IPS-18a (cell line): ENCODE data around the gene TEX36.
"Not testable (repeated sequence)": the region's sequence is repeated elsewhere in the genome, so short reads cannot be mapped to it uniquely, and the experiment has no call there.

ENCODE experiments used
- H3K27ac ChIP-seq: one replicate; pipeline ENCODE4 v1.5.1; 2013; ENCODE audit warnings: low read length
- H3K27me3 ChIP-seq: one replicate; pipeline ENCODE4 v1.6.1; 2013; ENCODE audit warnings: mild to moderate bottlenecking, low read length; ENCODE audit not compliant: control insufficient read depth, insufficient read depth
- H3K36me3 ChIP-seq: one replicate; pipeline ENCODE4 v1.6.1; 2013; ENCODE audit warnings: low read depth, low read length; ENCODE audit not compliant: control insufficient read depth
- H3K4me1 ChIP-seq: one replicate; pipeline ENCODE4 v1.6.1; 2013; ENCODE audit warnings: low read depth, low read length; ENCODE audit not compliant: control insufficient read depth
- H3K4me3 ChIP-seq: one replicate; pipeline ENCODE4 v1.5.1; 2013; ENCODE audit warnings: low read length
- H3K9ac ChIP-seq: one replicate; pipeline ENCODE4 v1.6.1; 2013; ENCODE audit warnings: mild to moderate bottlenecking, low read length, moderate library complexity
- H3K9me3 ChIP-seq: one replicate; pipeline ENCODE4 v1.6.1; 2013; ENCODE audit warnings: low read depth, low read length; ENCODE audit not compliant: control insufficient read depth

TEX36 gene

GRCh38 chr10:125689955-125690569 lies 7.1 kb upstream of the TEX36 start:
- Histone ChIP-seq H3K9ac (no peak overlapping the region), H3K36me3 (no peaks in the 10 kb centered on the region), H3K9me3 (no peaks in the 10 kb centered on the region), H3K4me3 (no peak overlapping the region), H3K4me1 (no peaks in the 10 kb centered on the region), H3K27ac (no peak overlapping the region), H3K27me3 (no peaks in the 10 kb centered on the region)

DNA sequence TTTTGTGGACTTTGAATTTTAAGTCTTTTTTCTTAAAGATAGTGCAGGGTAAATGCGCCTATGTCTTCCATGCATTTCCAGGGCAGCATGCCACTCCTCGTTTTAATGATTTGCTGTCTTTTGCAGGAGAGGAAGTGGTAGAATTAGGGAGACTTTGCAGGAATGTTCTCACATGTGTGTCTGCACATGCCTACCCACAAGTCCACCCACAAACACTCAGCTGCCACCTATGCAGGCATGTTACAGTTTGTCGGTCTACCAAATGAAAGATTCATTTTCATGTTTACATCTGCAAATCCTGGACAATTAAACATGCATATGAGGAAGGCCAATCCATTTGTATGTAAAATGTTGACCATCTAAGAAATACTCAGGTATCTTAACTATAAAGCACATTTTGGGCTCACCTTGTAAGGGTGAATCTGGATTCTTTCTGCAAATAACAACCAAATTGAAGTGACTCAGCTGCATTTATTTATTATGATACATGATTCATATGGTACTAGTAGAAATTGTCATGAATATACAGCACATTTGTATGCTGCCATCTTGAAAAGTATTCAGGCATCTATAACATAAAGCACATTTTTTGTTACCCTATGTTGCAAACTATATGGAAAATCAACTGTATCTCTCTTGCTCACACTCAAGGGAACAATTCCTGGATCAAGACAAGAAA lies 4.7 kb upstream of the TEX36 start:
- H3K9me3 ChIP-seq, result no peaks in the 10 kb centered on the region
- no peak overlapping the region for H3K9ac ChIP-seq
- no peak overlapping the region for H3K27ac ChIP-seq
- H3K4me1 ChIP-seq, result no peaks in the 10 kb centered on the region
- no peaks in the 10 kb centered on the region for H3K36me3 ChIP-seq
- H3K27me3 ChIP-seq, result no peaks in the 10 kb centered on the region
- H3K4me3 ChIP-seq, result no peak overlapping the region

GRCh38 chr10:125684581-125684980 lies 1.6 kb upstream of the TEX36 start:
- Histone ChIP-seq H3K27ac (no peak overlapping the region), H3K9me3 (no peaks in the 10 kb centered on the region), H3K4me3 (no peak overlapping the region), H3K9ac (no peak overlapping the region), H3K27me3 (no peaks in the 10 kb centered on the region), H3K36me3 (no peaks in the 10 kb centered on the region), H3K4me1 (no peaks in the 10 kb centered on the region)

DNA sequence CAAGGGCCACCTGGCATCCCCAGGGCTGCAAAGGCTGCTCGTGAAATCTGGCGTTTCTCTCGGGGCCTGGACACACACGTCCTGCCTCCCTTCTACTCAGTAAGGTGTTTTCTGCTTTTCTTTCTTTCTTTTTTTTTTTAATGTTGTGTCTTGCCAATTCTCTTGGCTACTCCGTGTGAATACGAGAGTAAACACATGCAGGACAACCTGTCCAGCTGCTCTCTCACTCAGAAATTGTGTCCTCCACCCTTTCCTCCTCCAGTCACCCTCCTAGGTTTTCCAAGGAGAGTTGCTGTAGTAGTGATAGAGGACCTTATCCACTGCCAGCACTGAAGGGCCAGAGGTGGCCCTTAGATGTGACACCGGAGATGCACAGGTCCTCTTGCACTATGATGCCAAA lies 858 bp upstream of the TEX36 start:
- Histone ChIP-seq H3K36me3 (no peaks in the 10 kb centered on the region), H3K4me1 (no peaks in the 10 kb centered on the region), H3K9me3 (no peaks in the 10 kb centered on the region), H3K27ac (no peak overlapping the region), H3K4me3 (no peak overlapping the region), H3K9ac (no peak overlapping the region), H3K27me3 (no peaks in the 10 kb centered on the region)

DNA sequence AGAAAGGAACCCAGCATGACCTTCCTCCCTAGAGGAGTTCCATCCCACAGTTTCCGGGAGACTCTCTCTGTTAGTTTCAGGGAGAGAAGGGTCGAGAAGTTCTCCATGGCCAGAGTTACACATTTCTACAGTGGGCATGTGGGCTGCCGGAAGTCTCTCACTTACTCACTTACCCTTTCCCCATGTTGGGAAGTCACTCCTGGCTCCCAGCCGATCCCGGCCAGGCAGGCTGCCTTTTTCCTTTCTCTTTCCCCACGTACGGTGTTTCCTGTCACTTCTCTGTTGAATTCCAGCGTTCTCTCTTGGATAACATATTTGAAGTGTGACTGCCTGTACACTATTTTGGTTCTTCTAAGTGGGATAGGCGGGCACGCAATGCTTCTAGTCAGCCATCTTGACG lies 3.5 kb downstream of the TEX36 start:
- H3K4me1 ChIP-seq, result no peaks in the 10 kb centered on the region

DNA sequence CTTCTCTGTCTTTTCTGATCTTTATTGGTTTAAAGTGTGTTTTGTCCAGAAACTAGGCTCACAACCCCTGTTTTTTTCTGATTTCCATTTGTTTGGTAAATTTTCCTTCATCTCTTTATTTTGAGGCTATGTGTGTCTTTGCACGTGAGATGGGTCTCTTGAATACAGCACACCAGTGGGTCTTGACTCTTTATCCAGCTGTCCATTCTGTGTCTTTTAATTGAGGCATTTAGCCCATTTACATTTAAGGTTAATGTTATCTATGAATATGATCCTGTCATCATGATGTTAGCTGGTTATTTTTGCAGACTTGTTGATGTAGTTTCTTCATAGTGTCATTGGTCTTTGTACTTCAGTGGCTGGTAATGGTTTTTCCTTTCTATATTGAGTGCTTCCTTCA lies 10.1 kb downstream of the TEX36 start:
- Histone ChIP-seq H3K9ac (no peak overlapping the region), H3K36me3 (no peaks in the 10 kb centered on the region), H3K27me3 (no peaks in the 10 kb centered on the region), H3K27ac (no peak overlapping the region), H3K9me3 (no peaks in the 10 kb centered on the region), H3K4me1 (no peaks in the 10 kb centered on the region), H3K4me3 (no peak overlapping the region)

More for the DNA sequence above, 3.5 kb downstream of the TEX36 start:
- Histone ChIP-seq H3K9ac (no peak overlapping the region), H3K9me3 (no peaks in the 10 kb centered on the region), H3K27me3 (no peaks in the 10 kb centered on the region), H3K27ac (no peak overlapping the region), H3K36me3 (no peaks in the 10 kb centered on the region), H3K4me3 (no peak overlapping the region)

DNA sequence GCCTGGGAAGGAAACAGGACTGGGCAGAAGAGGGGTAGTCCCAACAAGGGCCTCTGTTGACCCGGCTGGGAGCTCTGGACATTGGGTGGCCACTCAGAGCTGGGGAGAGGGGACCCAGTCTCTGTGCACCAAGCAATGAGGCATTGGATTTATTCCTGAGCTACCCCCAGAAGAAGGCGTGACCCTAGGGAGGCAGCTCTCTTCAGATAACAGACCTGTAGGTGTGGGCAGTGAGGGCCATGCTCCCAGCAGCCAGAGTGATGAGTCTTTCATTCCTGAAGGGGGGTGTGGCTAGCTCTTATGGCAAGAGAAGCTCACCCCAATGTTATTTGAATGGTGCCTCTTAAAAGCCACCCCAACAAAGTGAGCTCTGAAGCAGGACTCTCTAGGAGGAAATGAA lies 20.4 kb downstream of the TEX36 start:
- Histone ChIP-seq H3K4me1 (no peaks in the 10 kb centered on the region), H3K9me3 (no peaks in the 10 kb centered on the region), H3K27ac (no peak overlapping the region), H3K27me3 (no peaks in the 10 kb centered on the region), H3K9ac (no peak overlapping the region), H3K36me3 (no peaks in the 10 kb centered on the region), H3K4me3 (no peak overlapping the region)

- Histone ChIP-seq H3K4me1 (no peaks in the 10 kb centered on the region), H3K36me3 (no peaks in the 10 kb centered on the region), H3K9me3 (no peaks in the 10 kb centered on the region), H3K4me3 (no peak overlapping the region), H3K27me3 (no peaks in the 10 kb centered on the region), H3K27ac (no peak overlapping the region), H3K9ac (no peak overlapping the region)
Observed at GRCh38 chr10:125661941-125662515, 20.9 kb downstream of the TEX36 start.

GRCh38 chr10:125661431-125661940 lies 21.5 kb downstream of the TEX36 start:
- H3K27ac ChIP-seq, result no peak overlapping the region
- no peaks in the 10 kb centered on the region for H3K36me3 ChIP-seq
- no peaks in the 10 kb centered on the region for H3K4me1 ChIP-seq
- H3K27me3 ChIP-seq, result no peaks in the 10 kb centered on the region
- H3K9me3 ChIP-seq, result no peaks in the 10 kb centered on the region
- H3K9ac ChIP-seq, result no peak overlapping the region
- no peak overlapping the region for H3K4me3 ChIP-seq

DNA sequence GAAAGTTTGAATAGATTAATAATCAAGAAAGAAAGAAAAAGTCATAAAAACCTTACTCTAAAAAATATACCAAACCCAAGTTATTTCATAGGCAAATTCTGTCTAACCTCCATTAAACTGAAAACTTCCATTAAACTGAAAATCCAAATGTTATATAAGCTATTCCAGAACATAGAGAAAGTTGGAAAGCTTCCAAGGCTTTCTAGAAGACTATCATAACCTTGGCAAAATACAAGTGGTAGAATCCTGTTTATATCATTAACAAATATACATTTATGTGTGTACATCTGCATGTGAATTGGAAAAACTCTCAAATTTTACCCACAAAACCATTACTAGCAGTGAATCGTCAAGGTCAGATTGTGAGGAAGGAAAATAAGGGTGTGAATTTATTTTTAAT lies 23.9 kb downstream of the TEX36 start:
- Histone ChIP-seq H3K4me1 (no peaks in the 10 kb centered on the region), H3K4me3 (no peak overlapping the region), H3K9ac (no peak overlapping the region), H3K27me3 (no peaks in the 10 kb centered on the region), H3K36me3 (no peaks in the 10 kb centered on the region), H3K27ac (no peak overlapping the region), H3K9me3 (no peaks in the 10 kb centered on the region)

DNA sequence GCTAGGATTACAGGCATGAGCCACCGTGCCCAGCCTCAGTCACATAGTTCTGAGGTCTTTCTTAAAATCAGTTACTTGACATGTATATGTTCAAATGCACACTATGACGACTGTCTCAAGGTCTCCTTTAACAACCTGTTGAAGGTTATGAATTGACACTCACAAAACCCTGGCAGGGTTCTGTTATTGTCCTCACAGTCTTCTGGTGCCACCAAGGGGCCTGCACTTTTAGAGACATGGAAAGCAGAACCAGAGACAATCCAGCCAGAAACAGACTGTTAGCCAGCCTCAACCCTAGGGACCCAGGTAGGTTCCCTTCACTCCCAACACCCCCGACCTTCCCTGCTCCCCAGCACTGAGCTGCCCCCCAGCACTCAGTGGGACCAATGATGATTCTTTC lies 26.4 kb downstream of the TEX36 start:
- Histone ChIP-seq H3K9ac (no peak overlapping the region), H3K4me3 (no peak overlapping the region)

GRCh38 chr10:125653113-125653512 lies 29.9 kb downstream of the TEX36 start:
- H3K4me3 ChIP-seq, H3K36me3 ChIP-seq, H3K27me3 ChIP-seq, H3K4me1 ChIP-seq, H3K9ac ChIP-seq, H3K27ac ChIP-seq, H3K9me3 ChIP-seq: not testable (repeated sequence)

More for the DNA sequence above, 26.4 kb downstream of the TEX36 start:
- Histone ChIP-seq H3K36me3 (no peaks in the 10 kb centered on the region), H3K9me3 (no peaks in the 10 kb centered on the region), H3K27ac (no peak overlapping the region), H3K27me3 (no peaks in the 10 kb centered on the region), H3K4me1 (no peaks in the 10 kb centered on the region)
